Prostate gland (tissue), 2 donors: ENCODE data around the gene B4GALNT3. TPM values are rescaled to one million over a fixed set of nuclear protein-coding genes. Genes with fewer than 3 reads are reported as not detected.
A peak's percentile ranks its signal among the peaks of the same experiment; 100 is the strongest.

Source experiments
- DNase-seq: peaks from one replicate; pipeline ENCODE4 v3.0.0-alpha.2; 2019; ENCODE audit warnings: low spot score
- H3K27ac ChIP-seq, 2 donors: fragments of 200-600 bp; sonication (generic); 2 replicates each; pipeline ENCODE4 v1.5.1; 2017 to 2019
- H3K27me3 ChIP-seq: fragments of 200-600 bp; sonication (generic); replicated peaks from 2 replicates; pipeline ENCODE4 v1.5.1; 2019; ENCODE audit not compliant: insufficient read depth
- H3K36me3 ChIP-seq, 2 donors: fragments of 200-600 bp; sonication (generic); 1 replicate in 1 of 2; 2 replicates in 1 of 2; pipeline versions ENCODE4 v1.5.1 to v1.8.1; 2017 to 2019
- H3K4me1 ChIP-seq: fragments of 200-600 bp; sonication (generic); replicated peaks from 2 replicates; pipeline ENCODE4 v1.5.1; 2019
- H3K4me3 ChIP-seq, 2 donors: fragments of 200-600 bp; sonication (generic); 2 replicates each; pipeline ENCODE4 v1.5.1; 2017 to 2019
- H3K9me3 ChIP-seq: fragments of 200-600 bp; sonication (generic); 2 replicates; pipeline ENCODE4 v1.5.1; 2017
- POLR2A ChIP-seq: fragments of 450-650 bp; IDR thresholded peaks from one replicate; pipeline ENCODE4 v1.6.1; 2016; ENCODE audit warnings: antibody characterized with exemption, mild to moderate bottlenecking
- POLR2AphosphoS5 ChIP-seq: sonication (generic); formaldehyde crosslinking; IDR thresholded peaks from one replicate; pipeline ENCODE4 v1.6.1; 2017; ENCODE audit warnings: antibody characterized with exemption
- WGBS: methylation state at CpG from one replicate; pipeline ENCODE4 v1.1.5; 2018; 5-methylcytosine and 5-hydroxymethylcytosine counted together
- intact Hi-C: fragments of 100-400 bp; cut with DNase I; formaldehyde crosslinking; loops from one replicate; pipeline ENCODE4 v1.14.2; 2022
- total RNA-seq, 2 donors: library from RNA; depleted of rRNA; stranded (reverse); fragments of >200 nt; gene quantifications; one replicate each; pipeline ENCODE4 v1.1.0, GENCODE V29; 2016
- TF ChIP-seq, protein P1 (sequence below), 4 experiments: fragments of 200-600 bp in 2 of 4; fragments of 450-650 bp in 2 of 4; sonication (generic) in 2 of 4; IDR thresholded peaks; 1 replicate in 3 of 4; 2 replicates in 1 of 4; pipeline ENCODE4 v1.5.1; 2016 to 2019; ENCODE audit warnings: antibody characterized with exemption in 4 of 4, mild to moderate bottlenecking in 2 of 4, moderate library complexity in 2 of 4

B4GALNT3 gene
- total RNA-seq, 2 donors from 2014 or later = 7.1 to 16.3 TPM

- intact Hi-C loops = no loop called here
- H3K27ac ChIP-seq = no peak overlapping the region
- no peaks in the 10 kb centered on the region for H3K36me3 ChIP-seq
- no peak overlapping the region for H3K4me3 ChIP-seq
- no peaks in the 10 kb centered on the region for H3K9me3 ChIP-seq
- H3K4me1 ChIP-seq = no peaks in the 10 kb centered on the region
- 85% methylated on average over 7 of the region's 7 CpGs for WGBS
- H3K27me3 ChIP-seq = no peaks in the 10 kb centered on the region
- TF ChIP-seq POLR2AphosphoS5 (no peak), POLR2A (no peak)
- TF ChIP-seq, protein P1, sequence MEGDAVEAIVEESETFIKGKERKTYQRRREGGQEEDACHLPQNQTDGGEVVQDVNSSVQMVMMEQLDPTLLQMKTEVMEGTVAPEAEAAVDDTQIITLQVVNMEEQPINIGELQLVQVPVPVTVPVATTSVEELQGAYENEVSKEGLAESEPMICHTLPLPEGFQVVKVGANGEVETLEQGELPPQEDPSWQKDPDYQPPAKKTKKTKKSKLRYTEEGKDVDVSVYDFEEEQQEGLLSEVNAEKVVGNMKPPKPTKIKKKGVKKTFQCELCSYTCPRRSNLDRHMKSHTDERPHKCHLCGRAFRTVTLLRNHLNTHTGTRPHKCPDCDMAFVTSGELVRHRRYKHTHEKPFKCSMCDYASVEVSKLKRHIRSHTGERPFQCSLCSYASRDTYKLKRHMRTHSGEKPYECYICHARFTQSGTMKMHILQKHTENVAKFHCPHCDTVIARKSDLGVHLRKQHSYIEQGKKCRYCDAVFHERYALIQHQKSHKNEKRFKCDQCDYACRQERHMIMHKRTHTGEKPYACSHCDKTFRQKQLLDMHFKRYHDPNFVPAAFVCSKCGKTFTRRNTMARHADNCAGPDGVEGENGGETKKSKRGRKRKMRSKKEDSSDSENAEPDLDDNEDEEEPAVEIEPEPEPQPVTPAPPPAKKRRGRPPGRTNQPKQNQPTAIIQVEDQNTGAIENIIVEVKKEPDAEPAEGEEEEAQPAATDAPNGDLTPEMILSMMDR (IDR thresholded peaks at IDR 0.05) = no peak
- DNase-seq = no peak
Observed at GRCh38 chr12:593396-594270, 133.9 kb downstream of the B4GALNT3 start.

- Histone ChIP-seq H3K4me3 (no peak overlapping the region), H3K27me3 (no peaks in the 10 kb centered on the region), H3K9me3 (no peaks in the 10 kb centered on the region), H3K4me1 (no peaks in the 10 kb centered on the region), H3K27ac (no peak overlapping the region), H3K36me3 (no peaks in the 10 kb centered on the region)
- intact Hi-C loops = no loop called here
- peak; percentile 64 for DNase-seq
- WGBS = 31% methylated on average over 13 of the region's 13 CpGs
- TF ChIP-seq POLR2A (no peak), POLR2AphosphoS5 (peak; percentile 62)
Observed at GRCh38 chr12:597926-598568, 138.3 kb downstream of the B4GALNT3 start.

DNA sequence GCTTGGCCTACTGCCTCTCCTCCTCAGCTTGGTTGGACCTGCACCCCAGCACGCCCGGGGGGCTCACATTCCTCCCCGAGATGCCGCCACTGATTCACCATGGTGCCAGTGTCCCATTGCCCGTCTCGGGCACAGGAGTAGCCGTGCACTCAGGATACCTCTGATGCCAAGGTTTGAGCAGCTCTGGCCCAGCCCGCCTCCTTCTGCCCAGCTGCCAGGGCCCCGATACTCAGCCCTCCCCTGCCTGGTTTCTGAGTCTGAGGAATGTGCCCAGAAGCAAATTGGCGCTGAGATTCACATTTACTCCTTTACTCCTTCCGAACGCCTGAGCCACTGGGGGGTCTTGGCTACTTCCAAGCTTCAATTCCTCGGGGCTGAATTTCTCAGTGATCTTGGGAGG, 140.0 kb downstream of the B4GALNT3 start:
- TF ChIP-seq POLR2A (no peak), POLR2AphosphoS5 (no peak)
- TF ChIP-seq, protein P1 (IDR thresholded peaks at IDR 0.05) = no peak
- intact Hi-C loops = no loop called here
- Histone ChIP-seq H3K9me3 (no peaks in the 10 kb centered on the region), H3K36me3 (no peaks in the 10 kb centered on the region), H3K4me1 (no peaks in the 10 kb centered on the region), H3K4me3 (no peak overlapping the region), H3K27ac (no peak overlapping the region), H3K27me3 (no peaks in the 10 kb centered on the region)
- WGBS = 48% methylated on average over 13 of the region's 13 CpGs
- peak; percentile 35 for DNase-seq

GRCh38 chr12:601976-602699, 142.4 kb downstream of the B4GALNT3 start:
- DNase-seq = no peak
- intact Hi-C loops = no loop called here
- no peaks in the 10 kb centered on the region for H3K9me3 ChIP-seq
- 52% methylated on average over 7 of the region's 7 CpGs for WGBS
- no peak overlapping the region for H3K4me3 ChIP-seq
- H3K27me3 ChIP-seq = no peaks in the 10 kb centered on the region
- H3K27ac ChIP-seq = no peak overlapping the region
- H3K36me3 ChIP-seq = no peaks in the 10 kb centered on the region
- TF ChIP-seq, protein P1 (IDR thresholded peaks at IDR 0.05) = no peak
- TF ChIP-seq POLR2AphosphoS5 (peak; percentile 43), POLR2A (no peak)
- H3K4me1 ChIP-seq = no peaks in the 10 kb centered on the region

- intact Hi-C loops = no loop called here
Observed at GRCh38 chr12:602700-603068, 142.9 kb downstream of the B4GALNT3 start.

More at GRCh38 chr12:602700-603068, 142.9 kb downstream of the B4GALNT3 start:
- no peak overlapping the region for H3K4me3 ChIP-seq
- H3K4me1 ChIP-seq = no peaks in the 10 kb centered on the region
- TF ChIP-seq POLR2A (no peak), POLR2AphosphoS5 (no peak)
- TF ChIP-seq, protein P1 (IDR thresholded peaks at IDR 0.05) = no peak
- DNase-seq = no peak
- H3K9me3 ChIP-seq = no peaks in the 10 kb centered on the region
- no peaks in the 10 kb centered on the region for H3K36me3 ChIP-seq
- H3K27me3 ChIP-seq = no peaks in the 10 kb centered on the region
- H3K27ac ChIP-seq = no peak overlapping the region
